ENCODE data around the gene KCNH8. TPM values are rescaled to one million over a fixed set of nuclear protein-coding genes. Genes with fewer than 3 reads are reported as not detected.

Gene KCNH8
- total RNA-seq, 1 donor from 2014 or later, result 0.08 TPM

- intact Hi-C loops (cut with DNase I), result loop anchor here (5.0 kb wide), 1 partner anchor 521 kb away; no protein-coding TSS in a partner anchor
- DNase-seq (ENCODE audit: low spot score), result no peak
These were observed 198.4 kb downstream of the KCNH8 start for GRCh38 chr3:19346759-19347158.

DNA sequence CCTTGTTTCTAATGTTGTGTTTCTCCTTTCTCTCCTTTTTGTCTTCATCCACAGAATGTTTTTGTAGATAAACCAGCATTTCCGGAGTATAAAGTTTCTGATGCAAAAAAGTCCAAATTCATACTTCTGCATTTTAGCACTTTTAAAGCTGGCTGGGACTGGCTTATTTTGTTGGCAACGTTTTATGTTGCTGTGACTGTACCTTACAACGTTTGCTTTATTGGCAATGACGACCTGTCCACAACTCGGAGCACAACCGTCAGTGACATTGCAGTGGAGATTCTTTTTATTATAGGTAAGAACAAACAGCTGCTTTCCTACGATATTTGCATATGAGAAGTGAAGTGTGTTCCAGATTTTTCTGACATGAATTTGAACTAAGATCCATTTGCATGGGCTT is 199.4 kb downstream of the KCNH8 start:
- DNase-seq (ENCODE audit: low spot score), result no peak
- intact Hi-C loops (cut with DNase I), result loop anchor here (2.0 to 5.0 kb wide), 2 partner anchors 195 to 520 kb away; no protein-coding TSS in a partner anchor

- no peak for DNase-seq (ENCODE audit: low spot score)
- intact Hi-C loops (cut with DNase I), result loop anchor here (2.0 to 5.0 kb wide), 2 partner anchors 194 to 519 kb away; no protein-coding TSS in a partner anchor
These were observed 200.2 kb downstream of the KCNH8 start for GRCh38 chr3:19348500-19348899.

DNA sequence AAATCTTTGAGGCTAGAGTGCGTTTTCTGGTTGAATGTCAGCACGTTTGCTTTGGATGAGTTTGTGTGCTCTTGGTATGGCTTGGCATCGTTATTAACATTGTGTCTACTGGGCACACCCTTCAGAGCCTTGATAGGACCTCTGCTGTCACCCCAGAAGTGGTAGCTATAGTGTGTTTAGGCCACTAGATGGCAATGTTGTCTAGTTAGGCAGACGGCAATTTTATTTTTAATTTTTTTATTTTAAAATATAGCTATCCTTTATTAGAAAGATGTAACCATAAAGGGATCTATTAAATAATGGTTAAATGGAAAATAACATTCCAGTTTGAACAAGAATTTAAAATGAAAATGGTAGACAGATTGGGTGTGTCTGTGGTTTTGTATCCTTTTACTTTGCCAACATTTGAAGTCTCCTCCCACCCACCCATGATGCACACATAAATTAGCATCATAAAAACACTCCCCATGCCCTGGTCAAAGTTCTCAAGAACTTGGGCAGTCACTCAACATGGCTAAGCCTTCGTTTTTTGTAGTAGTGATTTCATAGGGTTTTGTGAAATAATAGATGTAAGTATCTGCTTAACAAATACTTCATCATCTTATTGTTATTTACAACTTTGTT is 200.7 kb downstream of the KCNH8 start:
- intact Hi-C loops (cut with DNase I), result loop anchor here (2.0 to 5.0 kb wide), 2 partner anchors 194 to 518 kb away; no protein-coding TSS in a partner anchor

DNA sequence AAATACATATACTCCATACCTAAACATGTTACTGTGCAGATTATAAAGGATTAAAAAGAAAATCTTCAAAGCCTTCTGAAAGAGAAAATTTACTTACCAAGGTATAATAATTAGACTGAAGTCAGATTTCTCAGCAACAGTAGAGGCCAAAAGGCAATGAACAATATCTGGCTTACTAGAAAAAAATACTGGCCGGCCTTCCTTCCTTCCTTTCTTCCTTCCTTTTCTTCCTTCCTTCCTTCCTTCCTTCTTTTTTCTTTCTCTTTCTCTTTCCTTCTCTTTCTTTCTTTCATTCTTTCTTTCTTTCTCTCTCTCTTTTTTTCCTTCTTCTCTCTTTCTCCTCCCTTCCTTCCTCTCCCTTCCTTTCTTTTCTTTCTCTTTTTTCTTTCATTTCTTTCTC is 209.6 kb downstream of the KCNH8 start:
- intact Hi-C loops (cut with DNase I), result no loop called here

More for the DNA sequence above, 200.7 kb downstream of the KCNH8 start:
- DNase-seq (ENCODE audit: low spot score), result no peak

GRCh38 chr3:19363071-19363470 is 214.8 kb downstream of the KCNH8 start:
- no peak for DNase-seq (ENCODE audit: low spot score)
- intact Hi-C loops (cut with DNase I), result no loop called here

More for the DNA sequence above, 209.6 kb downstream of the KCNH8 start:
- no peak for DNase-seq (ENCODE audit: low spot score)

- DNase-seq (ENCODE audit: low spot score), result no peak
- intact Hi-C loops (cut with DNase I), result no loop called here
These were observed 215.8 kb downstream of the KCNH8 start for GRCh38 chr3:19364148-19364547.

- DNase-seq (ENCODE audit: low spot score), result no peak
- intact Hi-C loops (cut with DNase I), result no loop called here
These were observed 217.2 kb downstream of the KCNH8 start for GRCh38 chr3:19365471-19365870.

DNA sequence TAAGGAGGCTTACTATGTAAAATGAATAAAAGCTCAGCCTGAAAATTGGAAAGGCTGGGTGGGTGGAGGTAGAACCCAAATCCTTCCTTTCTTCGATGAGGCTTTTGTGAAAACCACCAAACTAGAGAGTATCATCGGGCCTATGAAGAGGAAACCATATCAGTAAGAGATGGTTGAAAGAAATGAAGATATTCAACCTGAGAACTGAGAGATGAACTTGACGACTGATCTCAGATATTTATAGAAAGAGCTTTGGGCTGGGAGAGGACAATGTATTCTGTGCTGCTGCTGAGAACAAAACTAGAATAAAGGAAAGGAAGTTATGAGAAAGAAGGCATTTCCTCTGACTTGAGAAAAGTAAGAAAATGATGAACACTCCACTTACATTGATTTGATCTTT is 236.6 kb downstream of the KCNH8 start:
- intact Hi-C loops (cut with DNase I), result no loop called here
- DNase-seq (ENCODE audit: low spot score), result no peak

DNA sequence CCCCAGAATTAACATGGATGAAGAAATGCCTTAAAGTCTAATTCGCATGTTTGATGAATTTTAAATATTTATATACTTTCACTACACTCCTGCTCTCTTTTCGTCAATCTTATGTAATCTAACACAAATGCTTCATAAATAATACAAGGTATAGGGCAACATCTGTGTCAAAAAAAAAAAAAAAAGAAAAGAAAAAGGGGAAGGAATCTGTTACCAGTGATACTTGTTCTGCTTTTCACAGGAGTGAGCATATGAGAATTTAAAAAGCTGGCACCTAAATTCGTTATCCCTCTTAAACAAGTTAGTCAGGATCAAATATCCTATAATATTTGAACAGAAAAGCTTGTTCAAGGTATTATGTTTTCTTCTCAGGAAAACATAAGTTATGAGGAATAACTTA is 243.8 kb downstream of the KCNH8 start:
- no peak for DNase-seq (ENCODE audit: low spot score)
- intact Hi-C loops (cut with DNase I), result no loop called here

DNA sequence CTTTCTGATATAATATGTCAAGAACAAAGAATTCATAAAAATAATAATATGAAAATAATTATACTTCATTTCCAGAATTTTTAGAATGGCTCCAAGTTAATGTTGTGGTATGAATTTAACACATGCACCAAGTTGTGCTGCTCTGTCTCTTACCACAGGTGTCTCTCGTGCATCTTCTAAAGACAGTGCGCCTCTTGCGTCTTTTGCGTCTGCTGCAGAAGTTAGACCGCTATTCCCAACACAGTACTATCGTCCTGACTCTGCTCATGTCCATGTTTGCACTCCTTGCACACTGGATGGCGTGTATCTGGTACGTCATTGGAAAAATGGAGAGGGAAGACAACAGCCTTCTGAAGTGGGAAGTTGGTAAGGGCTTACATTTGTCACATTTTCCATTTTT is 246.6 kb downstream of the KCNH8 start:
- intact Hi-C loops (cut with DNase I), result no loop called here
- no peak for DNase-seq (ENCODE audit: low spot score)

GRCh38 chr3:19396726-19397125 is 248.4 kb downstream of the KCNH8 start:
- DNase-seq (ENCODE audit: low spot score), result no peak
- intact Hi-C loops (cut with DNase I), result no loop called here

DNA sequence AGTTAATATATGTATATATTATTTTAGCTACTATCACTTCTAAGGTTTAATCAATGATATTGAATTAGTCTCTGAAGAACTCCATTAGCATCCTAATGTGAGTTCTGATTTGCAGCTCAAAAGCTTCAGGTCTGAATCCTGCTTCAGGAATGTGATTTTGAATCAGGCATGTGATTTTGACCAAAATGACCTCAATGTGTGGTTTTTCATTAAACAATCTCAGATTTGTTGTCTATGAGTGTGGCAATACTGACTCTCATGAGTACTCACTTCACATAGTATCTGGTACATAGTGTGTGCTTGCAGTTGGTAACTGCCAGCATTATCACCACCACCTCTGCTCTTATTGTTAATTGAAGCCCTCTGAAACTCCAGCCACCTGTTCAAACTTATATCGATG is 251.0 kb downstream of the KCNH8 start:
- intact Hi-C loops (cut with DNase I), result no loop called here
- no peak for DNase-seq (ENCODE audit: low spot score)

GRCh38 chr3:19399836-19400235 is 251.5 kb downstream of the KCNH8 start:
- intact Hi-C loops (cut with DNase I), result no loop called here
- no peak for DNase-seq (ENCODE audit: low spot score)

DNA sequence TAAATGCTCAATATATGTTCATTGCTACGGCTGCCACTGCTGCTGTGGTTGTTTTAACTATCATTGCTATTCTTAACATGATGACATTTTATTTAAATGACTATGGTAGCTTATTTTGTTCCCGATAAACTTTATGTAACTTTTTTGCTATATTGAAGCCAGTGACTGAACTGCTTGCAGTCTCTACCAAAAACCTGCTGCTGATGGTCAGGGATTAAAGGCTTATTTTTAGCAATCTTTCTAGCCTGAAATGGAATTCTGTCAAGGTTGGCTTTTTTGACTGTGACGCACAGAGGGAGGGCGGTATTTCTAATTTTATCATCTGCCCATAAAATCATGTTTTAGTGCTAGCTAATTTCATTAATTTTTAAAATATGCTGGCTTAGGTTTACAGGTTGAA is 271.8 kb downstream of the KCNH8 start:
- intact Hi-C loops (cut with DNase I), result no loop called here
- no peak for DNase-seq (ENCODE audit: low spot score)

- intact Hi-C loops (cut with DNase I), result no loop called here
- no peak for DNase-seq (ENCODE audit: low spot score)
These were observed 277.5 kb downstream of the KCNH8 start for GRCh38 chr3:19425825-19426224.

- intact Hi-C loops (cut with DNase I), result no loop called here
- DNase-seq (ENCODE audit: low spot score), result no peak
These were observed 279.3 kb downstream of the KCNH8 start for GRCh38 chr3:19427422-19428149.

GRCh38 chr3:19428729-19429128 is 280.4 kb downstream of the KCNH8 start:
- DNase-seq (ENCODE audit: low spot score), result no peak
- intact Hi-C loops (cut with DNase I), result no loop called here

DNA sequence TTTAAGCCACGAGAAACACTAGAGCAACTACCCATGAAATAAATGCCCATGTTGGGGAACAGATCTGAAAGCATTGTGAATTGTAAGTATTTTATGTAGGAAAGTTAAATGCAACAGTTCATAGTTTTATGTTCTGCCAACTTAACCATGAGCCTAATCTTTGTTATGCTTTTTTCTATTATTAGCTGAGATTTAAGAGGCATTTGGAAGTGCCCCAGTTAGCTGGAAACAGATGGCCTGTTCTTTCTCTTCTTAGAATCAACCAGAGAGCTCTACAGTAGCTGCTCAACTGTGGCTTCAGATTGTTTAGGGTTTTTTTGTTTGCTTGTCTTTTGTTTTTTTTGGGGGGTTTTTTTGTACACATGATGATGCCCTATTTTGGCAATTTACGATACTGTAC is 284.4 kb downstream of the KCNH8 start:
- DNase-seq (ENCODE audit: low spot score), result no peak
- intact Hi-C loops (cut with DNase I), result no loop called here

- no peak for DNase-seq (ENCODE audit: low spot score)
- intact Hi-C loops (cut with DNase I), result no loop called here
These were observed 288.4 kb downstream of the KCNH8 start for GRCh38 chr3:19436746-19437145.

GRCh38 chr3:19439944-19440343 is 291.6 kb downstream of the KCNH8 start:
- intact Hi-C loops (cut with DNase I), result no loop called here

More at GRCh38 chr3:19439944-19440343, 291.6 kb downstream of the KCNH8 start:
- no peak for DNase-seq (ENCODE audit: low spot score)
